Fibroblast of the conjunctiva (primary cell): ENCODE data around the gene CASP7.

Source experiments
- DNase-seq: peaks from one replicate; pipeline ENCODE4 v3.0.0-alpha.2; 2010; ENCODE audit warnings: low read depth

The CASP7 gene

DNA sequence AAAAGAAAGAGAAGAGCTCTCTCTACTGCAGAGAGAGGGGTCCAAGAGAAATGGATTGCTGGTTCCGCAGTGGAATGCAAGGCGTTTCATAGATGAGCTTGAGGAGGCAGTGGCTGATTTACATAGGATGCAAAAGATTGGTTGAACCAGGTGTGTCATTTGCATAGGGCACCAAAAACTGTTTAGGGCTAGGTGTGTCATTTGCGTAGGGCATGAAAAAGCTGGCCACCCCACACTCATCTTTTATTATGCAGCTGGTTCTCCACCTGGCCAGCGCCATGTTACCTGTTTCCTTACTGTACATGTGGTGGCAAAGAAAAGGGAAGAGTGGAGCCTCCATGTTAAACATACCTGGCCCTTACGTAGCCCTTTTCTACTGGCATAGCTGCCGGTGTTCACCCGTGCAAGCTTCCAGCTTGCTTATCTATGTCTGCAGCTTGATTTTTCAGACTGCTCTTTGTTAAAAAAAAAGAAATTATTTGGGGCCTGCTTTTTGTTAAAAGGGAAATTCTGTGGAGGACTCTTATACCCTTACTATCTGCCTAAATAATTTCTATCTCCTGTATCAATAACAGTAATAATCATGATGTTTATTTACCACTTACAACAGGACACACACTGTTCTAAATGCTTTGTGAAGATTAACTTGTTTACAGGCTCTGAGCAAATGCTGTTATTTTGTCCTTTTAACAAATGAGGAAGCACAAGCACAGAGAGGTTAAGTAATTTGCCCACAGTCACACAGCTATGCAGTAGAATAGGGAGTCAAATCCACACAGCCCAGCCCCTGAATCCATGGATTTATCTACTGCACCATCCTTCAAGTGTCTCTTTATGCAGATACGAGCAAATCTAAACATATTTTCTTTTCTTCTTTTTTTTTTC, 33.3 kb downstream of the CASP7 start:
- no peak for DNase-seq

- no peak for DNase-seq
These were observed 33.9 kb downstream of the CASP7 start for GRCh38 chr10:113713640-113713982.

DNA sequence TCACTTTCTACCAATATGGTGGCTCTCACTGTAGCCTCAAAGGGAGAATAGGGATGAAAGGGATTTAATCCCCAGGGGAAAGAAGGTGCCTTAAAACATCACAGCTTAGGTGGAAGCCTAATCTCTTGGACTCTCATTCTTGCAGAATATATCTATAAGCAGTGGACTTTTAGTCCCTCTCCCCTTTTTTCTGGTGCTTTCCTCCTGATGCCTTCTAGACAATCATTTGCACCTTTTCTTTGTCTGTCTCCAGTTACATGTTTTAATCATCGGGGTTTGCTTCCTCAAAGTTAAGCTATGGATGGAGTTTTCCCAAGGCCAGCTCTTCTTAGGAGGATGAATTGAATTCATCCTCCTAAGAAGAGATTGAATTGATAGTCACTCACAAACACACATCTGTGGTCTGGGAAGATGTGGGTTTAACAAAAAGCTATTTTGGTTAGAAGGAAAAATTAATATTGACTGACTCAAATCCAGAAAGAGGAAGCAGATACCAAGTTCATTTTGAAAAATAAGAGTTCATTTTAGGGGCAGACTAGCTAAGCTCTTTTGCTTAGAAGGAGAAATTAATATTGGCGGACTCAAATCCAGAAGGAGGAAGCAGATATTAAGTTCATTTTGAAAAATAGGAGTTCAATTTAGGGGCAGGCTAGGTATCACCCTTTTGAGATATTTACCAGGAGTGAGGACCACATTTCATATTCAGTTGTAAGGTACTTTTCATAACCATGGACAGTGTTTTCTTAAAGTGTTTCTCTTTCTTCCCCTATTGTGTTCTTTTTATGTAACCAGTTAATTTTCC, 36.6 kb downstream of the CASP7 start:
- DNase-seq = no peak

GRCh38 chr10:113718969-113719822, 39.5 kb downstream of the CASP7 start:
- no peak for DNase-seq

GRCh38 chr10:113720386-113720785, 40.7 kb downstream of the CASP7 start:
- DNase-seq = no peak

DNA sequence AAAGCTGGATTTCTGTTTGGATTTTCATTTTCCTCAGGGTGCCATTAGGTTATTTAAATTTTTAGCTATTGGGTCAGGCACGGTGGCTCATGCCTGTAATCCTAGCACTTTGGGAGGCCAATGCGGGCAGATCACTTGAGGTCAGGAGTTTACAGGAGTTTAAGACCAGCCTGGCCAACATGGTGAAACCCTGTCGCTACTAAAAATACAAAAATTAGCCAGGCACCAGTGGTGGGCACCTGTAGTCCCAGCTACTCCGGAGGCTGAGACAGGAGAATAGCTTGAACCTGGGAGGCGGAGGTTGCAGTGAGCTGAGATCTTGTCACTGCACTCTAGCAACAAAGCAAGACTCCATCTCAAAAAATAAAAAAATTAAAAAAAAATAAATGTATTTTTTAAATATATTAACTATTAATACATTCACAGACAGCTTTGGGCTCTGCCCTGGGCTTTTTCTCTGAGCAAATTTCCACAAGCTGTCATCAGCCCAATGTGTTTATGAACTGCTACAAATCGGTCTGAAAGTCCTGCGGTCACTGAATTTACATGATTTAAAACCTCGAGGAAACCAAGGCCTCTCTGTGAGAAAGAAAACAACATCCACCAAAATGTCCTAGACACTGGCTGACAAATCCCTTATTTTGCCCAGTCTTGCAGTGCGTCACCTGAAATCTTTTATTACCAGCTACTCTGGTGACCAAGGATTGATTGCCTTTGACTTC, 52.6 kb downstream of the CASP7 start:
- no peak for DNase-seq

- DNase-seq = no peak
These were observed 53.3 kb downstream of the CASP7 start for GRCh38 chr10:113732966-113733365.

GRCh38 chr10:113733635-113734034, 53.9 kb downstream of the CASP7 start:
- no peak for DNase-seq

DNA sequence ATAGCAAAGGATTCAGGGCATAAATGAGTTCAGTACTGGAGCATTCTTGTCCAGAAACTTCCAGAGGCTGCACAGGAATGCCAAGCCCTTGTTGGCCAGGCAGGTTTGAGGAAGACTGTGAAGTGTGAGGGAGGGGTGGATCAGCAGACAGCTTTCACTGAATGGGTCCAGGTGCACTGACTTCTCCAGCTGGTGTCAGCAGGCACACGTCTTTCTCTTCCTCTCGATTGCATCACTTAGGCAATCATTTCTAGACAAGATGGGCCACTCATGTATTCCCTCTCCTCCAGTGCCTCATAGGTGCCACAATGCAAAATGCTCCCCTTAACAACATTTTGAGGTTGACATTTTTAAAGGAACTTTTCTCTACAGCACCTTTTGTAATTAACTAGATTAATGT, 56.2 kb downstream of the CASP7 start:
- DNase-seq = no peak

GRCh38 chr10:113736576-113736975, 56.9 kb downstream of the CASP7 start:
- DNase-seq = no peak

DNA sequence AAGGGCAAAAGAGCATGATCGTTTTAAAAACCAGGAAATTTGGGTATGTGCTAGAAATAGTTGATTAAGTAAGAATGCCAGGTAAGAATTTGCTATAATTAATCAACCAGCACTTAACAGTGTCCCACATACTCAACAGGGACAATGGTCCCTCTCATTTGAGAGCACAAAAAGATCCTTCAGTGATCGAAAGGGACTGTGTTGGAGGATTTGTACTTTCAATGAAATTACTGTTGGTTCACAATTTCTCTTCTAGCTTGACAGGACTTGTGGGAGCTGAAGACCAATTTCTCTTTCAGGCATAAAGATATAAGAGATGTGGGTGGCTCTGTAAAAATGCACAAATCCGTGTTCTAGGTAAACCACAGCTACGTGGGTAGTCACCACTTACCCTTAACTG, 59.3 kb downstream of the CASP7 start:
- DNase-seq = no peak

- no peak for DNase-seq
These were observed 59.9 kb downstream of the CASP7 start for GRCh38 chr10:113739577-113739976.

- DNase-seq = no peak
These were observed 61.1 kb downstream of the CASP7 start for GRCh38 chr10:113740850-113741249.

DNA sequence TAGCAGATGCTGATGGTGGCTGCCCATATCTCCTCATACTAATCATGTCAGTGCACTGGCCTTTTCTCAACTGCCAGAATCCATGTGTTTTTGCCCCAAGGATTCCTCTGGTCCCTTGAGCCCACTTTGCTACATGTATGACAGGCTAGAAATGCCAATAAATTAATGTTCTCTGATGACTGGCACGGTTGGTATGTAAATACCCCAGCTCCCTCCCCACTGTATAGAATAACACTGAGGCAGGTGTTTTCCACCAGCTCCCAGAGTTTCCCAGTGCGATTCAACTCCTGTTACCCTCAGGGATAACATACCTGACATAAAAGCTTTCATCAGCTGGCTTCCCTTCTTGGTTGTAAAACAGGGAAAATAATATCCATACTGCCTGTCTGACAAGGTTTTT, 62.8 kb downstream of the CASP7 start:
- DNase-seq = no peak

DNA sequence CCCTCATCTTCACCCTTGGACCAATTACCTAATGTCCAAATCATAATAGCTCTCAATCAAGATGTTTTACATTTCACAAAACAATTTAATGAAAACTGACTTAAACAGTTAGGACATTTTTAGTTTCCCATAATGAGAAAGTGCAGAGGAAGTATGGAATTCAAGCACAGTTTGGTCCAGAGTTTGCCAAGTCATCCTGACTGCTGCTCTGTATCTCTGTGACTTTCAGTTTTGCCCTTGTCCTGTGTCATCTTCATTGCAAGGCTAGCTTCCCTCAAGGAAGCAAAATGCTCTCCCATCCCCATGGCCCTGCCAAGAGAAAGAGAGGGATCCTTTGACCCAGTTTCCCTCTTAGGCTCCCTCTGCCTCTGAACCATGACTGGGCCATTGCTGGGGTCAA, 63.9 kb downstream of the CASP7 start:
- DNase-seq = no peak

DNA sequence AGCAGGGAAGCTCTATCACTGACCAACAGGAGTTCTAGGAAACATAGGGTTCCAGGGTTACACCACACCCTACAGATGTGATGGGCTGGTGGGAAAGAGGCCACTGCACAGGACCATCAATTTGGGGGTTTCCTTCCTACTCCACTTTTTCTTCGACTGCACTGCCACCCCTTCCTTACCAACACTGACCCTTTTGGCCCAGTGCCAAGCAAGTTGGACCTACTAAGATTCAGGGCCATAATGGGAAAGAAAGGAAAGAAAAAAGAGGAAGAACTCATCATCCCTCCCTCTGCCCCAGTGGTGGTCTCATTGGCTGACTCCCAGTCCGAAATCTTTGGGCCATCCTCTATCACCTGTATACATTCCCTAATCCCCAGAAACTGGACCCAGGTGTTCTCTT, 65.7 kb downstream of the CASP7 start:
- no peak for DNase-seq

GRCh38 chr10:113746217-113746957, 66.7 kb downstream of the CASP7 start:
- DNase-seq = no peak

DNA sequence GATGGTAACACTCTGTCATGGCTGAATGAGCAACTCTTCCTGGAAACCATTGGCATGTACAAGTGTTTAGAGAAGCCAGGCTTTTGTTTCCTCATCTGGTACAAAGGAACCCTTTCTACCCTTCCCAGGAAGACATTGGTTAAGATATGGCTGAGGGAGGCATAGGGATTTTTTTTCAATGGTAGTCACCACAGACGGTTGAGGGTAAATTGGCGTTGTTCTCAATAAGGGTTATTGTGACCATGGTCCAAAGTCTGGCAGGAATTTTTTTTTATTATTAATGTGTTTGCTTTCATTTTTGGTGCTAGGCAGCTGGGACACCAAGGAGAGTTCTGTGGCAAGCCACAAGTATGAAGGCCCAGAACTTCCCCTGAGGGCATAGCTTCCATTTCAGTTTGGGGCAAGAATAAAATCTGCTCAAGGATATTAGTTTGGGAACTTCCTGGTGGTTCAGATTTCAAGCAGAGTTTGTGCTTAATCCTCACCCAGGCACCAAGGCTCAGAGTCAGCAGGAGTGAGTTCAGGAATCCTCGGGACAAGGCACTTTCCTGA, 71.5 kb downstream of the CASP7 start, which contains the start of gene PLEKHS1:
Gene PLEKHS1 (plus strand): TSS at position 502 of the 552 bp plus-strand sequence. CDS start 3,596 bp downstream, outside the sequence.
- no peak for DNase-seq

GRCh38 chr10:113752553-113752952, 72.8 kb downstream of the CASP7 start:
- DNase-seq = no peak

DNA sequence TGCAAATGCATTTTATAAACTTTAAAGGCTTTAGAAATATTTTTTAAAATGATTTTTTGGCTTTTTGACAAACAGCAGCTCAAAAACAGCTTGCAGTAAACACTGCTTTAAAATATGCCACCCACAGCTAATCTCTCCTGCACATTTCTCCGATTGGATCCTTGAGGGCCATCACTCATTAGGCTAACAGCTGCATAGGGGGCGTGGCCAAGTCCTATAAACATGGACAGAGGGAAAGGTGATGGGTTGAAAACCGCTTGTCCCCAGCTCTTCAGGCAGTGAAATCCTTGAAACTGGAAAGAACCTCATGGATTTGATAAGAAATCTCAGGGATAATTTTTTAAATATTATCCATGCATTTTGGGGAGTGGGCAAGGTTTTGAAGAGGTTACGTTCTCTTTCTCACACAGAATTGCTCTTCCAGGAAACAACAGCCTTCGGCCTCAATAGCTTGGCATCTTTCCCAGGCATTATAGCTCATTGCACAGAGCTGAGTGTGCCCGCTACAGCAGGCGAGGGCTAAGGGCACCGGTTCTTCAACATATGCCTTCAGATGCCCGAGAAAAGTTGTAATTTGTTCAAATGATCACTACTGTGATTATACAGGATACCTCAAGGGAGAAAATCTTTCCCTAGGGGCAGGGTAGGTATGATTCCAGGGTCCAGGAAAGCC, 73.4 kb downstream of the CASP7 start:
- no peak for DNase-seq
